ENCODE results near the gene ATG101.
A peak's percentile ranks its signal among the peaks of the same experiment; 100 is the strongest.

The ATG101 gene

GRCh38 chr12:52076811-52077210 is 7.0 kb downstream of the ATG101 start:
- DNase-seq (ENCODE audit: insufficient read length, low spot score) (no peak), FAIRE-seq (no peak)
- TF ChIP-seq TAF1 (IDR thresholded peaks at IDR 0.05; ENCODE audit: low read depth, low read length), result no peak
- TF ChIP-seq POLR2A (IDR thresholded peaks at IDR 0.05; ENCODE audit: low read depth, low read length), result no peak
- TF ChIP-seq POU2F2 (IDR thresholded peaks at IDR 0.05; ENCODE audit: low read depth, low read length), result no peak
- TF ChIP-seq PAX5 (IDR thresholded peaks at IDR 0.05; ENCODE audit: insufficient read depth, low read length, severe bottlenecking), result no peak
- TF ChIP-seq SPI1 (IDR thresholded peaks at IDR 0.05; ENCODE audit: low read depth, low read length), result no peak
- TF ChIP-seq POLR2AphosphoS5 (IDR thresholded peaks at IDR 0.05; ENCODE audit: low read depth, low read length), result no peak

GRCh38 chr12:52078276-52078675 is 8.5 kb downstream of the ATG101 start:
- DNase-seq (ENCODE audit: insufficient read length, low spot score) (no peak), FAIRE-seq (no peak)
- TF ChIP-seq POU2F2 (IDR thresholded peaks at IDR 0.05; ENCODE audit: low read depth, low read length), result no peak
- no peak for TF ChIP-seq POLR2A (IDR thresholded peaks at IDR 0.05; ENCODE audit: low read depth, low read length)
- TF ChIP-seq TAF1 (IDR thresholded peaks at IDR 0.05; ENCODE audit: low read depth, low read length), result no peak
- no peak for TF ChIP-seq PAX5 (IDR thresholded peaks at IDR 0.05; ENCODE audit: insufficient read depth, low read length, severe bottlenecking)
- no peak for TF ChIP-seq POLR2AphosphoS5 (IDR thresholded peaks at IDR 0.05; ENCODE audit: low read depth, low read length)
- no peak for TF ChIP-seq SPI1 (IDR thresholded peaks at IDR 0.05; ENCODE audit: low read depth, low read length)

DNA sequence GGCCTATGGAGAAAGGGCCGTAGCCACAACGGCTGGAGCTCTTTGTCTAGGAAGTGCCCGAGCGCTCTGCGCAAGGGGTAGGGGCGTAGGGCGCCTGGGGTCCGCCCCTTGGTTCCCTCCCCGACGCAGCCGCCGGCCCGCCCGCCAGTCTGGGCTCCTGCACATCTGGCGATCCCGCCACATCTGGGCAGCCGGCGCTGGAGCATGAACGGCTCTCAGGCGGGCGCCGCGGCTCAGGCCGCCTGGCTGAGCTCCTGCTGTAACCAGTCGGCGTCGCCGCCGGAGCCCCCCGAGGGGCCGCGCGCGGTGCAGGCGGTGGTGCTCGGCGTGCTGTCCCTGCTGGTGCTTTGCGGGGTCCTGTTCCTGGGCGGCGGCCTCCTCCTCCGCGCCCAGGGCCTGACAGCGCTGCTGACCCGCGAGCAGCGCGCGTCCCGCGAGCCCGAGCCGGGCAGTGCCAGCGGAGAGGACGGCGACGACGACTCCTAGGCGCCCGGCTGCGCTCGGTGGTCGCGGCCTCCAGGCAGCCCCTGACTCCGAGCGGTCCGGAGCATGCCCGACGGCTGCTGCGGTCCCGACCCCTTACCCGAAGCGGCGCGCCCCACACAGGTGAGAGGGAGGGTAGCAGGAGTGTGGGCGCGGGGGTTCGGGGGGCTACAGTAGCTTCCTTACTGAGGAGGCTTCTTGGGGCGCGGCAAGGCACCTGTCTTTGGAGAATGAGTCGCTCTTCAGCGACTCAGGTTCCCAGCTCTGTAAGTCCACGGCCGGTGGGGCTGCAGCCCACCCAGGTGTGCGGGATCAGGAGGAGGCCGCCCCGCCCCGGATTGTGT is 10.0 kb downstream of the ATG101 start, which contains the start of gene SMIM41:
Gene SMIM41 (plus strand): TSS at position 129 of the 827 bp plus-strand sequence. CDS start 76 bp downstream, at position 205.
- DNase-seq (ENCODE audit: insufficient read length, low spot score) (no peak), FAIRE-seq (no peak)
- TF ChIP-seq POLR2AphosphoS5 (IDR thresholded peaks at IDR 0.05; ENCODE audit: low read depth, low read length), result no peak
- TF ChIP-seq SPI1 (IDR thresholded peaks at IDR 0.05; ENCODE audit: low read depth, low read length), result no peak
- no peak for TF ChIP-seq POU2F2 (IDR thresholded peaks at IDR 0.05; ENCODE audit: low read depth, low read length)
- TF ChIP-seq TAF1 (IDR thresholded peaks at IDR 0.05; ENCODE audit: low read depth, low read length), result no peak
- TF ChIP-seq POLR2A (IDR thresholded peaks at IDR 0.05; ENCODE audit: low read depth, low read length), result no peak
- TF ChIP-seq PAX5 (IDR thresholded peaks at IDR 0.05; ENCODE audit: insufficient read depth, low read length, severe bottlenecking), result no peak

DNA sequence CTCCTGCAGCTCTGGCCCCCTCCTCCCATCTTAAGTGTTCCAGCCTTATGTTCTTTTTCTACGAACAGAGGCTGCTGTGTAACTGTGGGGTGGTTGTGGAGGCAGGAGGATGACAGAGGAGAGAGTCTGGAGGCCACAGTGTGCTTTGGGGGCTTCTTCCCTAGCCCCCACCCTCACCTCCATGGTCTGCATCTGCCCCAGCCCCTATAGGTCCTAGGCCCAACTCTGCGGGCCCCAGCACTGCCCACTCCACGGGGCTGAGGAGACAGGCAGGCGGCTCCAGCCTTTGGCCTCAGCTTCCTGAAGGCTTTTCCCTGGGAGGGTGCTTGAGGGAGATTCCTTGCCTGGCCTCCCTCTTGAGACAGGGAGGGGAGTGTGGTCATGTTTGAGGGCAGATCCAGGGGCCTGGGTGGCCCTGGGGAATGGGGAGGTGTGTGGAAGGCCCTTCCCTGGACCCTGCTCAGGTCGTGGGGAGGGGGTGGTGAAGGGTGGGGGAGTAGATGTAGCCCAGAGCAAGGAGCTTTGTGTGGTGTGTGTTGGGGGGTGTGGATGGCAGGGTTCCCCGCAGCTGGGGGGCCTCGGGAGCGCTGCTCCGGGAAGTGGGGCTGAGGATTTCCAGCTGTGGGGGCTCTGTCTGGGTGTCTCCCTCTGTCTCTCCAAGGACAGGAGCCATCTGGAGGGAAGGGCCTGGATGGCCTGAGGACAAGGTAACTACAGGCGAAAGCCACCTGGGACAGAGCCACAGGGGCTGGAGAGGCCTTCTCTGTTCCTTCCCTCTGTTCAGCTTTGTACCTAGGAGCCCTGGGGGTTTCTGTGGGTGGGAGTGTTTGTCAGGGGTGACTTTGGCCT is 10.8 kb downstream of the ATG101 start:
- no peak for DNase-seq (ENCODE audit: insufficient read length, low spot score)
- no peak for TF ChIP-seq POU2F2 (IDR thresholded peaks at IDR 0.05; ENCODE audit: low read depth, low read length)
- TF ChIP-seq POLR2AphosphoS5 (IDR thresholded peaks at IDR 0.05; ENCODE audit: low read depth, low read length), result no peak
- TF ChIP-seq TAF1 (IDR thresholded peaks at IDR 0.05; ENCODE audit: low read depth, low read length), result no peak
- FAIRE-seq, result no peak

DNA sequence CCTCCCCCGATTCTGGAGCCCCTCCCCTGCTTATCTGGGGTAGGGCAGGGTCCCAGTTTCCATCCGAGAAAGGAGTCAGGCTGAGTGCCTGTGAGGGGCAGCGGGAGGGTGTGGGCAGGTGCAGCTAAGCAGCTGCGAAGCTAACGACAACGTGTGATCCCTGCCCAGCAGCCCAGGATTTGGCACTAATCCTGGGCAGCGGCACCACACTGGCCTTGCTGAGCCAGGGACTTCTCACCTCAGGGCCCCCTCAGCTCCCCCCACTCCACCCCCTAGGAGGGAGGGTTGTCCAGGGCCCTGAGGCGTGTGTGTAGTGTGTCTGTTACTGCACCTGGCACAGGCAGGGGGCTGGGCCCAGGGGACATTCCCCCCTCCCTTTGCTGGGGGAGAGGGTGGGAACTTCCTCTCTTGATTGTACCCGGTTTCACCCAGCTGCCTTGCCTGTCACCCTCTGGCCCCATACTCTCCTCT is 11.5 kb downstream of the ATG101 start:
- FAIRE-seq, result peak; percentile 76
- TF ChIP-seq POLR2A (IDR thresholded peaks at IDR 0.05; ENCODE audit: low read depth, low read length), result no peak
- no peak for TF ChIP-seq PAX5 (IDR thresholded peaks at IDR 0.05; ENCODE audit: insufficient read depth, low read length, severe bottlenecking)
- TF ChIP-seq SPI1 (IDR thresholded peaks at IDR 0.05; ENCODE audit: low read depth, low read length), result peak; percentile 71
- DNase-seq (ENCODE audit: insufficient read length, low spot score), result peak; percentile 71

DNA sequence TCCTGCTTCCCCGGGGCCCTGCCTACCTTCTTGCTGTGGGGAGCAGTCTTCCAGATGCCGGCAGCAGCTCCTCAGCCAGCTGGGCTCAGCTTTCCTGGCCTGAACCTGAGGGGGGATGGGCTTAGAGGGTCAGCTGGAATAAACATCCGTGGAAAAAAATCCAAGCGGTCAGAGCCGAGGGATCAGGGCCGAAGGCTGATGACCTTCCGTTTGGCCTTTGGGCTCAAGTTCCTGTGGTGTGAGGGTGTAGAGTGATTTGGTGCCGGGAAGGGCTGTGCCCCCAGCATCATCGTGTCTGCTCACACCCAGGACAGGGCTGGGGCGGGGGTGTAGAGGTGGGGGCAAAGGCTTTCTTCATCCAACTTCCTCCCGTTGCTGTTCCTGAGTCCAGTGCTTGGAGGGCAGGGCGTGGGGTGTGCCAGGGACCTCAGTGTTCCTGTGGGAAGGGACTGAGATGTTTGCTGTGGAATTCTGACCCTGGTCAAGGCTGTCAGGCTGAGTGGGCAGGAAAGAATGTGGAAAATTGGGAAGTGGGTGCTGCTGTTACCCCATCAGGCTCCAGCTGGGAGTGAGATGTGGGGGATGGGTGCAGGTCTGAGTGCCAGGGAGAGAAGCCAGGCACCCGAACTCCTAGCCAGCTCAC is 12.4 kb downstream of the ATG101 start:
- no peak for DNase-seq (ENCODE audit: insufficient read length, low spot score)
- TF ChIP-seq PAX5 (IDR thresholded peaks at IDR 0.05; ENCODE audit: insufficient read depth, low read length, severe bottlenecking), result no peak
- no peak for TF ChIP-seq POLR2AphosphoS5 (IDR thresholded peaks at IDR 0.05; ENCODE audit: low read depth, low read length)
- TF ChIP-seq TAF1 (IDR thresholded peaks at IDR 0.05; ENCODE audit: low read depth, low read length), result no peak
- TF ChIP-seq POLR2A (IDR thresholded peaks at IDR 0.05; ENCODE audit: low read depth, low read length), result no peak
- TF ChIP-seq SPI1 (IDR thresholded peaks at IDR 0.05; ENCODE audit: low read depth, low read length), result no peak
- TF ChIP-seq POU2F2 (IDR thresholded peaks at IDR 0.05; ENCODE audit: low read depth, low read length), result no peak
- FAIRE-seq, result no peak

DNA sequence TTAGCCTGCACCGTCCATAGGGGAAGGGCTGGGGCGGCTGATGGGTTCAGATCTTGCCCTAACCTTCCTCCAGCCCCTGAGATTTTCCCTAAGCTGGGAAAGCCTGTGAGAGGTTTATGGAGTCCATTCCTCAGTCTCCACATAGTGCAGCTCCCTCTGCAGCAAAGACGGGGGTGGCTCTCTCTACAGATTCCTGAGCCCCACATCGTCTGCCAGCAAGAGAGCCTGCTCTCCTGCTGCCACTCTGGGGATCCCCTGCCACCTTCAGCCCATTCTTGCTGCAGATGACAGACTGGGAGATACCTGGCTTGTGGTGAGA is 12.8 kb downstream of the ATG101 start:
- TF ChIP-seq TAF1 (IDR thresholded peaks at IDR 0.05; ENCODE audit: low read depth, low read length), result no peak
- no peak for TF ChIP-seq SPI1 (IDR thresholded peaks at IDR 0.05; ENCODE audit: low read depth, low read length)
- TF ChIP-seq POU2F2 (IDR thresholded peaks at IDR 0.05; ENCODE audit: low read depth, low read length), result no peak
- no peak for TF ChIP-seq PAX5 (IDR thresholded peaks at IDR 0.05; ENCODE audit: insufficient read depth, low read length, severe bottlenecking)
- TF ChIP-seq POLR2A (IDR thresholded peaks at IDR 0.05; ENCODE audit: low read depth, low read length), result no peak
- no peak for TF ChIP-seq POLR2AphosphoS5 (IDR thresholded peaks at IDR 0.05; ENCODE audit: low read depth, low read length)
- DNase-seq (ENCODE audit: insufficient read length, low spot score) (no peak), FAIRE-seq (peak; percentile 20)

DNA sequence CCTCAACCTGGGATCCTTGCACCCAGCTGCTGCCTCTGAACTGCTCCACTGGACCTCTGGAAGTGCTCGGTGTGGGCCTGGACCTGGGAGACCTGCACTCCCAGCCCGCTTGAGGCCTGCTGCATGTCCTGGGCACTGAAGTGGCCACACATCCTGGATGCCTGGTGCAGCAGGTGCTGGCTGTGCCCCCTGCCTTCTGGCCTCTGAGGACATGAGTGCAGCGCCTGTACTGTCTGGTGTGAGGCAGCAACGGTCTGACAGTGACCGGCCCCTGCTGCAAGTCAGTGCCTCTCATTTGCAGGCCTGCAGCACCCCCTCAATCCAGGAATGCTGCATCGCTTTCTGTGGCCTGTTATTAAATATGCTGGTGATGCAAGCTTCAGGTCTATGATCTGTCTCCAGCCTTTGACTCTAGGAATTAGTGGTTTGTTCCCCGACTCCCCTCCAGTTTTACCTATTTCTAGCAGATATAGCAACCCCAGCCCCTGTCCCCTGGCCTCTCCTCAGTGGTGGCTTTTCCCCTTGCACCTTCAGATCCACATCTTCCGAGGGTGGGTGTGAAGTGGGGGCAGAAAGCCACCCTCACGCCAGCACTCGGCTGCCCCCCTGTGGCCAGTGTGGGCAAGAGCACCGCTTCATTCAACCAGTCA is 13.3 kb downstream of the ATG101 start:
- DNase-seq (ENCODE audit: insufficient read length, low spot score) (peak; percentile 80), FAIRE-seq (peak; percentile 90)
- TF ChIP-seq POU2F2 (IDR thresholded peaks at IDR 0.05; ENCODE audit: low read depth, low read length) (no peak), PAX5 (IDR thresholded peaks at IDR 0.05; ENCODE audit: insufficient read depth, low read length, severe bottlenecking) (no peak), POLR2AphosphoS5 (IDR thresholded peaks at IDR 0.05; ENCODE audit: low read depth, low read length) (no peak), SPI1 (IDR thresholded peaks at IDR 0.05; ENCODE audit: low read depth, low read length) (no peak), TAF1 (IDR thresholded peaks at IDR 0.05; ENCODE audit: low read depth, low read length) (no peak), POLR2A (IDR thresholded peaks at IDR 0.05; ENCODE audit: low read depth, low read length) (no peak)

All from GM12891 (cell line).